Prostate gland (tissue), 2 donors: Measurements from ENCODE around the gene SLC14A1. TPM values are rescaled to one million over a fixed set of nuclear protein-coding genes. Genes with fewer than 3 reads are reported as not detected.

ENCODE experiments used
- DNase-seq: peaks from one replicate; pipeline ENCODE4 v3.0.0-alpha.2; 2019; ENCODE audit warnings: low spot score
- H3K27ac ChIP-seq, 2 donors: fragments of 200-600 bp; sonication (generic); 2 replicates each; pipeline ENCODE4 v1.5.1; 2017 to 2019
- H3K27me3 ChIP-seq: fragments of 200-600 bp; sonication (generic); replicated peaks from 2 replicates; pipeline ENCODE4 v1.5.1; 2019; ENCODE audit not compliant: insufficient read depth
- H3K36me3 ChIP-seq, 2 donors: fragments of 200-600 bp; sonication (generic); 1 replicate in 1 of 2; 2 replicates in 1 of 2; pipeline versions ENCODE4 v1.5.1 to v1.8.1; 2017 to 2019
- H3K4me1 ChIP-seq: fragments of 200-600 bp; sonication (generic); replicated peaks from 2 replicates; pipeline ENCODE4 v1.5.1; 2019
- H3K4me3 ChIP-seq, 2 donors: fragments of 200-600 bp; sonication (generic); 2 replicates each; pipeline ENCODE4 v1.5.1; 2017 to 2019
- H3K9me3 ChIP-seq: fragments of 200-600 bp; sonication (generic); 2 replicates; pipeline ENCODE4 v1.5.1; 2017
- CTCF ChIP-seq, 4 experiments: fragments of 200-600 bp in 2 of 4; fragments of 450-650 bp in 2 of 4; sonication (generic) in 2 of 4; IDR thresholded peaks; 1 replicate in 3 of 4; 2 replicates in 1 of 4; pipeline ENCODE4 v1.5.1; 2016 to 2019; ENCODE audit warnings: antibody characterized with exemption in 4 of 4, mild to moderate bottlenecking in 2 of 4, moderate library complexity in 2 of 4
- POLR2A ChIP-seq: fragments of 450-650 bp; IDR thresholded peaks from one replicate; pipeline ENCODE4 v1.6.1; 2016; ENCODE audit warnings: antibody characterized with exemption, mild to moderate bottlenecking
- POLR2AphosphoS5 ChIP-seq: sonication (generic); formaldehyde crosslinking; IDR thresholded peaks from one replicate; pipeline ENCODE4 v1.6.1; 2017; ENCODE audit warnings: antibody characterized with exemption
- WGBS: methylation state at CpG from one replicate; pipeline ENCODE4 v1.1.5; 2018; 5-methylcytosine and 5-hydroxymethylcytosine counted together
- intact Hi-C: fragments of 100-400 bp; cut with DNase I; formaldehyde crosslinking; loops from one replicate; pipeline ENCODE4 v1.14.2; 2022
- total RNA-seq, 2 donors: library from RNA; depleted of rRNA; stranded (reverse); fragments of >200 nt; gene quantifications; one replicate each; pipeline ENCODE4 v1.1.0, GENCODE V29; 2016

Gene SLC14A1
- total RNA-seq, 2 donors from 2014 or later: 31.8 to 139 TPM

GRCh38 chr18:45731716-45732115, 7.7 kb downstream of the SLC14A1 start:
- no peaks in the 10 kb centered on the region for H3K36me3 ChIP-seq
- no peaks in the 10 kb centered on the region for H3K9me3 ChIP-seq
- H3K27me3 ChIP-seq: no peaks in the 10 kb centered on the region
- H3K4me3 ChIP-seq: no peak overlapping the region
- WGBS: 97% methylated on average over 2 of the region's 2 CpGs
- no peak for DNase-seq
- intact Hi-C loops: no loop called here
- no peak overlapping the region for H3K27ac ChIP-seq
- TF ChIP-seq POLR2A (no peak), CTCF (IDR thresholded peaks at IDR 0.05) (no peak), POLR2AphosphoS5 (no peak)
- no peaks in the 10 kb centered on the region for H3K4me1 ChIP-seq

- Histone ChIP-seq H3K36me3 (no peaks in the 10 kb centered on the region), H3K27ac (no peak overlapping the region), H3K4me1 (no peaks in the 10 kb centered on the region), H3K9me3 (no peaks in the 10 kb centered on the region), H3K4me3 (no peak overlapping the region), H3K27me3 (no peaks in the 10 kb centered on the region)
- DNase-seq: no peak
- intact Hi-C loops: no loop called here
- TF ChIP-seq POLR2A (no peak), CTCF (IDR thresholded peaks at IDR 0.05) (no peak), POLR2AphosphoS5 (no peak)
- 86% methylated on average over 7 of the region's 7 CpGs for WGBS
Observed at GRCh38 chr18:45733535-45733934, 9.6 kb downstream of the SLC14A1 start.

GRCh38 chr18:45734505-45734904, 10.5 kb downstream of the SLC14A1 start:
- DNase-seq: no peak
- Histone ChIP-seq H3K27me3 (no peaks in the 10 kb centered on the region), H3K27ac (no peak overlapping the region), H3K4me1 (no peaks in the 10 kb centered on the region), H3K9me3 (no peaks in the 10 kb centered on the region), H3K36me3 (no peaks in the 10 kb centered on the region), H3K4me3 (no peak overlapping the region)
- intact Hi-C loops: no loop called here
- TF ChIP-seq POLR2AphosphoS5 (no peak), POLR2A (no peak), CTCF (IDR thresholded peaks at IDR 0.05) (no peak)
- WGBS: 92% methylated on average over 5 of the region's 5 CpGs

GRCh38 chr18:45734944-45735343, 11.0 kb downstream of the SLC14A1 start:
- 92% methylated on average over 6 of the region's 6 CpGs for WGBS
- TF ChIP-seq POLR2AphosphoS5 (no peak), POLR2A (no peak), CTCF (IDR thresholded peaks at IDR 0.05) (no peak)
- DNase-seq: no peak
- H3K36me3 ChIP-seq: no peaks in the 10 kb centered on the region
- no peaks in the 10 kb centered on the region for H3K27me3 ChIP-seq
- H3K27ac ChIP-seq: no peak overlapping the region
- intact Hi-C loops: no loop called here
- no peaks in the 10 kb centered on the region for H3K9me3 ChIP-seq
- H3K4me1 ChIP-seq: no peaks in the 10 kb centered on the region
- H3K4me3 ChIP-seq: no peak overlapping the region

GRCh38 chr18:45738660-45739059, 14.7 kb downstream of the SLC14A1 start:
- Histone ChIP-seq H3K4me1 (no peaks in the 10 kb centered on the region), H3K9me3 (no peaks in the 10 kb centered on the region), H3K27ac (no peak overlapping the region), H3K4me3 (no peak overlapping the region), H3K36me3 (no peaks in the 10 kb centered on the region), H3K27me3 (no peaks in the 10 kb centered on the region)
- DNase-seq: no peak
- intact Hi-C loops: no loop called here
- TF ChIP-seq POLR2AphosphoS5 (no peak), CTCF (IDR thresholded peaks at IDR 0.05) (no peak), POLR2A (no peak)
